Endodermal cell (in vitro differentiated cells): ENCODE results near the gene IQGAP2. TPM values are rescaled to one million over a fixed set of nuclear protein-coding genes. Genes with fewer than 3 reads are reported as not detected.
A peak's percentile ranks its signal among the peaks of the same experiment; 100 is the strongest.

Experiments
- DNase-seq: peaks from one replicate; pipeline ENCODE4 v3.0.0-alpha.2; 2017
- H3K27ac ChIP-seq: 2 replicates; pipeline ENCODE4 v1.5.1; 2013; ENCODE audit warnings: mild to moderate bottlenecking, low read depth, low read length, moderate library complexity
- H3K27me3 ChIP-seq: 2 replicates; pipeline ENCODE4 v1.6.1; 2013; ENCODE audit warnings: mild to moderate bottlenecking, low read length, moderate library complexity; ENCODE audit not compliant: insufficient read depth, control insufficient read depth, poor library complexity, severe bottlenecking
- H3K36me3 ChIP-seq: 2 replicates; pipeline ENCODE4 v1.7.0; 2013; ENCODE audit warnings: mild to moderate bottlenecking, low read length, moderate library complexity; ENCODE audit not compliant: control insufficient read depth, insufficient read depth
- H3K4me1 ChIP-seq: one replicate; pipeline ENCODE4 v1.7.0; 2013; ENCODE audit warnings: low read length; ENCODE audit not compliant: control insufficient read depth, insufficient read depth
- H3K4me3 ChIP-seq: 2 replicates; pipeline ENCODE4 v1.5.1; 2013; ENCODE audit warnings: mild to moderate bottlenecking, low read length, moderate library complexity
- H3K9ac ChIP-seq: 2 replicates; pipeline ENCODE4 v1.6.1; 2013; ENCODE audit warnings: mild to moderate bottlenecking, low read length, moderate library complexity; ENCODE audit not compliant: poor library complexity, severe bottlenecking; ENCODE audit errors: extremely low read depth
- H3K9me3 ChIP-seq: 2 replicates; pipeline ENCODE4 v1.6.1; 2013; ENCODE audit warnings: mild to moderate bottlenecking, low read length, moderate library complexity; ENCODE audit not compliant: control insufficient read depth
- H3K27ac Mint-ChIP-seq: 2 replicates; pipeline ENCODE4 v1.8.0; 2020; ENCODE audit warnings: mixed read lengths
- H3K27me3 Mint-ChIP-seq: 2 replicates; pipeline ENCODE4 v1.8.0; 2021; ENCODE audit warnings: mild to moderate bottlenecking, mixed read lengths; ENCODE audit not compliant: insufficient read depth
- H3K36me3 Mint-ChIP-seq: 2 replicates; pipeline ENCODE4 v1.8.0; 2020; ENCODE audit warnings: low read depth, mixed read lengths
- H3K4me1 Mint-ChIP-seq: 2 replicates; pipeline ENCODE4 v1.8.0; 2020; ENCODE audit warnings: mixed read lengths
- H3K4me3 Mint-ChIP-seq: 2 replicates; pipeline ENCODE4 v1.8.0; 2020; ENCODE audit warnings: mild to moderate bottlenecking, moderate library complexity, mixed read lengths
- H3K9me3 Mint-ChIP-seq: 2 replicates; pipeline ENCODE4 v1.8.0; 2020; ENCODE audit warnings: mild to moderate bottlenecking, mixed read lengths
- whole genome bisulfite sequencing, 2 experiments: methylation state at CpG; one replicate each; pipeline versions ENCODE4 v1.1.5 to v1.1.7; 2013; ENCODE audit warnings: missing lambda C conversion rate in 2 of 2, mixed read lengths in 1 of 2; ENCODE audit not compliant: insufficient coverage in 1 of 2, insufficient read length in 1 of 2; 5-methylcytosine and 5-hydroxymethylcytosine counted together
- total RNA-seq, 2 donors: library from RNA; stranded (reverse); fragmentation: NEBNext Ultra II Directional in 1 of 2; extraction: Animal tissue kit (Norgen Biotek cat#: 25700) in 1 of 2; gene quantifications; 2 replicates in 1 of 2; 3 replicates in 1 of 2; pipeline ENCODE4 v1.2.1, GENCODE V29; 2021
- TF ChIP-seq, protein P1 (sequence below): fragments of 200-600 bp; sonication (generic); conservative IDR thresholded peaks from 2 replicates; pipeline ENCODE4 v1.5.0; 2021; ENCODE audit warnings: antibody characterized with exemption, mild to moderate bottlenecking

The IQGAP2 gene
- total RNA-seq, 2 donors from 2014 or later = 8.3 to 19.4 TPM

DNA sequence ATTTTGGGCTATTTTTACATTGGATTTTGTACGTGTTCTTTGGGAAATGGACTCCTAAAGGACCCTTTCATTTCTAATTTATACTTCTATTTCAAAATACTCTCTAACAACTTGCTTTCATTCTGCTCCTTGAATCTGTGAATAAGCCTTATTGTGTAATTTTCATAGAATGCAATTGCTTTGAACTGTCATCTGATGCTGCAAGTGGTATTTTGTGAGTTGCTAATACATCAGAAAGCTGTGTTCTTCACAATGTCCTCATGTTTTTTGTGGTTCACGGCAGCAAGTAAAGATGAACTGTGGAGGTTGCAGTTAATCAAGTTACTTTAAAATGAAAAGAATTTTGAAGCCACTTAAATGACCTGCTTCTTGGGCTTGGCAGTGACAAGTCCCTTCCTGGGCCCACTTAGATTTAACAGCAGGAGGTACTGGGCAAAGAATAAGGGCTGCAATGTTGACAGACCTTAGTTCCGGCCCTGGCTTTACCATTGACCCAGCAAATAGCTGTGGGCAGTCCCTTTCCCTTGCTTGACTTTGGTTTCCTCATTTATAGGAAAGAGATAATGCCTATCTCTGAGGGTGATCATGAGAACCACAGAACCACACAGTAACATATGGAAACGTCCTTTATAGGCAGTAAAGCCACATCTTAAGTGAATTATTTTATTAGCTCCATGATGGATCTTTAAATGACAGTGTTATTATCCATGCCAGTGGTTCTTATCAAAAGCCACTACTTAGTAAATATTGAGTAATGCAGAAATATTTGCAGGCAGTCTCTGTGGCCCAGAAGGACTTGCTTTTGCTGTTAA, 54.8 kb downstream of the IQGAP2 start:
- Histone ChIP-seq H3K4me3 (no peak overlapping the region), H3K36me3 (no peaks in the 10 kb centered on the region), H3K27ac (peak overlapping the region; percentile 14), H3K9ac (no peak overlapping the region), H3K4me1 (peaks cover 5% of the 10 kb centered on the region), H3K9me3 (no peaks in the 10 kb centered on the region), H3K27me3 (no peaks in the 10 kb centered on the region)
- no peak overlapping the region for H3K4me3 Mint-ChIP-seq
- H3K36me3 Mint-ChIP-seq = no peaks in the 10 kb centered on the region
- H3K27ac Mint-ChIP-seq = peak overlapping the region; percentile 7
- H3K27me3 Mint-ChIP-seq = peaks cover 14% of the 10 kb centered on the region
- peaks cover 21% of the 10 kb centered on the region for H3K4me1 Mint-ChIP-seq
- no peaks in the 10 kb centered on the region for H3K9me3 Mint-ChIP-seq
- WGBS, 2 experiments = 17 to 52% methylated on average over 1 to 4 of the region's 4 CpGs
- DNase-seq = peak; percentile 75
- TF ChIP-seq, protein P1, sequence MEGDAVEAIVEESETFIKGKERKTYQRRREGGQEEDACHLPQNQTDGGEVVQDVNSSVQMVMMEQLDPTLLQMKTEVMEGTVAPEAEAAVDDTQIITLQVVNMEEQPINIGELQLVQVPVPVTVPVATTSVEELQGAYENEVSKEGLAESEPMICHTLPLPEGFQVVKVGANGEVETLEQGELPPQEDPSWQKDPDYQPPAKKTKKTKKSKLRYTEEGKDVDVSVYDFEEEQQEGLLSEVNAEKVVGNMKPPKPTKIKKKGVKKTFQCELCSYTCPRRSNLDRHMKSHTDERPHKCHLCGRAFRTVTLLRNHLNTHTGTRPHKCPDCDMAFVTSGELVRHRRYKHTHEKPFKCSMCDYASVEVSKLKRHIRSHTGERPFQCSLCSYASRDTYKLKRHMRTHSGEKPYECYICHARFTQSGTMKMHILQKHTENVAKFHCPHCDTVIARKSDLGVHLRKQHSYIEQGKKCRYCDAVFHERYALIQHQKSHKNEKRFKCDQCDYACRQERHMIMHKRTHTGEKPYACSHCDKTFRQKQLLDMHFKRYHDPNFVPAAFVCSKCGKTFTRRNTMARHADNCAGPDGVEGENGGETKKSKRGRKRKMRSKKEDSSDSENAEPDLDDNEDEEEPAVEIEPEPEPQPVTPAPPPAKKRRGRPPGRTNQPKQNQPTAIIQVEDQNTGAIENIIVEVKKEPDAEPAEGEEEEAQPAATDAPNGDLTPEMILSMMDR = no peak

DNA sequence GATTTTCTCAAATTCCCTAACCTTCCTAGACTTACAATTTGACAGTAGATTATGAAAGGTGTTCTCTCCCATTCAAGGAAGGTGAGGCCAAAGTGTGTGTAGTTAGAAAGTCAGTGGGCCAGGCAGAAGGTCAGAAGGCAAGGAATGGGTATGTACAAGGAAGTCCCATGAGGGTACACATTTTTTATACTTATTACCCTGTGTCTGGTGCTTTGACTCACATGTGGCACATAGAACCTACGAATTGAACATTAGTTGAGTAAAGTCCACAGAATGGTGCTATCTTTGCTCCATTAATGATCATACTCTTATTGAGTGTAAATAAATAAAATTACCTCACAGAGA, 55.4 kb downstream of the IQGAP2 start:
- 100% methylated on average over 1 of the region's 1 CpG; no CpG with 5 or more reads in 1 of the 2 experiments for WGBS, 2 experiments
- H3K4me3 Mint-ChIP-seq = no peak overlapping the region
- Histone ChIP-seq H3K27ac (no peak overlapping the region), H3K4me3 (no peak overlapping the region), H3K9ac (no peak overlapping the region), H3K27me3 (peaks cover 4% of the 10 kb centered on the region), H3K4me1 (peaks cover 5% of the 10 kb centered on the region), H3K36me3 (no peaks in the 10 kb centered on the region), H3K9me3 (no peaks in the 10 kb centered on the region)
- TF ChIP-seq, protein P1 = no peak
- H3K27me3 Mint-ChIP-seq = peaks cover 14% of the 10 kb centered on the region
- peaks cover 21% of the 10 kb centered on the region for H3K4me1 Mint-ChIP-seq
- H3K27ac Mint-ChIP-seq = no peak overlapping the region
- no peaks in the 10 kb centered on the region for H3K9me3 Mint-ChIP-seq
- no peak for DNase-seq
- no peaks in the 10 kb centered on the region for H3K36me3 Mint-ChIP-seq

DNA sequence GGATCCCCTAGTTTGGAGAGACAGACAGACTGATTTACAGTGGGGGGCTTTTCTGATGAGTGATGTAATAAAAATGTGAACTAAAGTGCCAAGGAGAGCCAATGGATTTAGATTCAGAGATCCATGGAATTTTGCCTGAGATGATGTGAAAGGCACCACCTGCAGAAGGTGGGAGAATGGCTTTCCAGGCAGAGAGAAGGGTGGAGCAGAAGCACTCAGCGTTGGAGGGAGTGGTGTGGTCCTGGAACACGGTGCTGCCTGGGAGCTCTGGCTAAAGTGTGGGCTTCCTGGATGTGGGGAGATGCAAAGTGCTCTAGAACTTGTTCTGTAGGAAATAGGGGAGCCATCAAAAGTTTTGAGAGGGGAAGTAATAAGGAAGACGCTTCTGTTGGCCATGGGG, 57.0 kb downstream of the IQGAP2 start:
- Histone ChIP-seq H3K4me1 (peaks cover 5% of the 10 kb centered on the region), H3K27ac (no peak overlapping the region), H3K9ac (no peak overlapping the region), H3K27me3 (peaks cover 12% of the 10 kb centered on the region), H3K4me3 (no peak overlapping the region), H3K36me3 (no peaks in the 10 kb centered on the region), H3K9me3 (no peaks in the 10 kb centered on the region)
- Mint-ChIP-seq H3K4me1 (peaks cover 21% of the 10 kb centered on the region), H3K27ac (no peak overlapping the region), H3K36me3 (no peaks in the 10 kb centered on the region), H3K9me3 (no peaks in the 10 kb centered on the region), H3K27me3 (peaks cover 14% of the 10 kb centered on the region), H3K4me3 (no peak overlapping the region)
- DNase-seq = no peak
- TF ChIP-seq, protein P1 = no peak
- 94 to 96% methylated on average over 3 of the region's 3 CpGs for WGBS, 2 experiments
